Measurements from ENCODE around the gene THSD4.

THSD4 gene

GRCh38 chr15:71629781-71630474, 514.7 kb downstream of the THSD4 start:
- in situ Hi-C loops (cut with MboI; ENCODE audit: low sequenced_read_pairs), result no loop called here

- in situ Hi-C loops (cut with MboI; ENCODE audit: low sequenced_read_pairs), result no loop called here
Observed at GRCh38 chr15:71630475-71630809, 515.2 kb downstream of the THSD4 start.

- in situ Hi-C loops (cut with MboI; ENCODE audit: low sequenced_read_pairs), result no loop called here
Observed at GRCh38 chr15:71632576-71633195, 517.4 kb downstream of the THSD4 start.

- in situ Hi-C loops (cut with MboI; ENCODE audit: low sequenced_read_pairs), result no loop called here
Observed at GRCh38 chr15:71634820-71635560, 519.7 kb downstream of the THSD4 start.

- in situ Hi-C loops (cut with MboI; ENCODE audit: low sequenced_read_pairs), result no loop called here
Observed at GRCh38 chr15:71635735-71636134, 520.5 kb downstream of the THSD4 start.

- in situ Hi-C loops (cut with MboI; ENCODE audit: low sequenced_read_pairs), result no loop called here
Observed at GRCh38 chr15:71638876-71639275, 523.6 kb downstream of the THSD4 start.

- in situ Hi-C loops (cut with MboI; ENCODE audit: low sequenced_read_pairs), result no loop called here
Observed at GRCh38 chr15:71639471-71639870, 524.2 kb downstream of the THSD4 start.

- in situ Hi-C loops (cut with MboI; ENCODE audit: low sequenced_read_pairs), result no loop called here
Observed at GRCh38 chr15:71643918-71644317, 528.6 kb downstream of the THSD4 start.

GRCh38 chr15:71646767-71647486, 531.7 kb downstream of the THSD4 start:
- in situ Hi-C loops (cut with MboI; ENCODE audit: low sequenced_read_pairs), result no loop called here

- in situ Hi-C loops (cut with MboI; ENCODE audit: low sequenced_read_pairs), result no loop called here
Observed at GRCh38 chr15:71647487-71647808, 532.2 kb downstream of the THSD4 start.

- in situ Hi-C loops (cut with MboI; ENCODE audit: low sequenced_read_pairs), result no loop called here
Observed at GRCh38 chr15:71648095-71648494, 532.8 kb downstream of the THSD4 start.

GRCh38 chr15:71649894-71650293, 534.6 kb downstream of the THSD4 start:
- in situ Hi-C loops (cut with MboI; ENCODE audit: low sequenced_read_pairs), result no loop called here

GRCh38 chr15:71650603-71651002, 535.3 kb downstream of the THSD4 start:
- in situ Hi-C loops (cut with MboI; ENCODE audit: low sequenced_read_pairs), result no loop called here

- in situ Hi-C loops (cut with MboI; ENCODE audit: low sequenced_read_pairs), result no loop called here
Observed at GRCh38 chr15:71651750-71652186, 536.5 kb downstream of the THSD4 start.

GRCh38 chr15:71654042-71654719, 538.9 kb downstream of the THSD4 start:
- in situ Hi-C loops (cut with MboI; ENCODE audit: low sequenced_read_pairs), result no loop called here

GRCh38 chr15:71654720-71655174, 539.5 kb downstream of the THSD4 start:
- in situ Hi-C loops (cut with MboI; ENCODE audit: low sequenced_read_pairs), result no loop called here

GRCh38 chr15:71656425-71656824, 541.2 kb downstream of the THSD4 start:
- in situ Hi-C loops (cut with MboI; ENCODE audit: low sequenced_read_pairs), result no loop called here

GRCh38 chr15:71657141-71657540, 541.9 kb downstream of the THSD4 start:
- in situ Hi-C loops (cut with MboI; ENCODE audit: low sequenced_read_pairs), result no loop called here

GRCh38 chr15:71658036-71658435, 542.8 kb downstream of the THSD4 start:
- in situ Hi-C loops (cut with MboI; ENCODE audit: low sequenced_read_pairs), result no loop called here

- in situ Hi-C loops (cut with MboI; ENCODE audit: low sequenced_read_pairs), result no loop called here
Observed at GRCh38 chr15:71658827-71659729, 543.8 kb downstream of the THSD4 start.
